ENCODE results near the gene RHCE. TPM values are rescaled to one million over a fixed set of nuclear protein-coding genes. Genes with fewer than 3 reads are reported as not detected.
A peak's percentile ranks its signal among the peaks of the same experiment; 100 is the strongest.

The RHCE gene
- total and polyA plus RNA-seq, 9 of the 15 experiments (the other 6 are each of a cell fraction or from before 2014, with no cell fraction given): 5.4 to 31.5 (median 12.6) TPM

- TF ChIP-seq REST (IDR thresholded peaks at IDR 0.05; ENCODE audit: borderline replicate concordance) (peak; percentile 44), REST (CRISPR knock-in tag; IDR thresholded peaks at IDR 0.05; ENCODE audit: low read depth) (0 out of 2 replicates have a peak, but pooled peaks have one; percentile 36), ARID2 (IDR thresholded peaks at IDR 0.05) (no peak), KAT2B (IDR thresholded peaks at IDR 0.05; ENCODE audit: low read depth, low read length) (no peak), PATZ1 (CRISPR knock-in tag; IDR thresholded peaks at IDR 0.05; ENCODE audit: borderline replicate concordance) (no peak), NR2C2 (CRISPR knock-in tag; IDR thresholded peaks at IDR 0.05) (no peak), NR2C2 (tag; IDR thresholded peaks at IDR 0.05) (no peak), TAF9B (IDR thresholded peaks at IDR 0.05; ENCODE audit: partially characterized antibody) (peak; percentile 100), CBX2 (IDR thresholded peaks at IDR 0.05; ENCODE audit: insufficient read depth, low read length, poor library complexity, severe bottlenecking) (no peak), POLR3A (IDR thresholded peaks at IDR 0.05; ENCODE audit: borderline replicate concordance, extremely low read depth, insufficient read depth, insufficient read length) (no peak)
- TF ChIP-seq, protein P1, sequence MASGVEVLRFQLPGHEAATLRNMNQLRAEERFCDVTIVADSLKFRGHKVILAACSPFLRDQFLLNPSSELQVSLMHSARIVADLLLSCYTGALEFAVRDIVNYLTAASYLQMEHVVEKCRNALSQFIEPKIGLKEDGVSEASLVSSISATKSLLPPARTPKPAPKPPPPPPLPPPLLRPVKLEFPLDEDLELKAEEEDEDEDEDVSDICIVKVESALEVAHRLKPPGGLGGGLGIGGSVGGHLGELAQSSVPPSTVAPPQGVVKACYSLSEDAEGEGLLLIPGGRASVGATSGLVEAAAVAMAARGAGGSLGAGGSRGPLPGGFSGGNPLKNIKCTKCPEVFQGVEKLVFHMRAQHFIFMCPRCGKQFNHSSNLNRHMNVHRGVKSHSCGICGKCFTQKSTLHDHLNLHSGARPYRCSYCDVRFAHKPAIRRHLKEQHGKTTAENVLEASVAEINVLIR (CRISPR knock-in tag; IDR thresholded peaks at IDR 0.05): peak; percentile 75
- TF ChIP-seq, protein P2, sequence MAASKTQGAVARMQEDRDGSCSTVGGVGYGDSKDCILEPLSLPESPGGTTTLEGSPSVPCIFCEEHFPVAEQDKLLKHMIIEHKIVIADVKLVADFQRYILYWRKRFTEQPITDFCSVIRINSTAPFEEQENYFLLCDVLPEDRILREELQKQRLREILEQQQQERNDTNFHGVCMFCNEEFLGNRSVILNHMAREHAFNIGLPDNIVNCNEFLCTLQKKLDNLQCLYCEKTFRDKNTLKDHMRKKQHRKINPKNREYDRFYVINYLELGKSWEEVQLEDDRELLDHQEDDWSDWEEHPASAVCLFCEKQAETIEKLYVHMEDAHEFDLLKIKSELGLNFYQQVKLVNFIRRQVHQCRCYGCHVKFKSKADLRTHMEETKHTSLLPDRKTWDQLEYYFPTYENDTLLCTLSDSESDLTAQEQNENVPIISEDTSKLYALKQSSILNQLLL (CRISPR knock-in tag; IDR thresholded peaks at IDR 0.05; ENCODE audit: borderline replicate concordance): no peak
Measured at GRCh38 chr1:25430073-25430966, 9.7 kb upstream of the RHCE start, which contains the start of gene MACO1 (continued).

Data from K562 (cell line).